Colonic mucosa (tissue), 4 donors: Measurements from ENCODE around the gene SRGAP1. TPM values are rescaled to one million over a fixed set of nuclear protein-coding genes. Genes with fewer than 3 reads are reported as not detected.
"Not testable (repeated sequence)": the region's sequence is repeated elsewhere in the genome, so short reads cannot be mapped to it uniquely, and the experiment has no call there.

Experiments
- DNase-seq: peaks from one replicate; pipeline ENCODE4 v3.0.0-alpha.2; 2020
- H3K27ac ChIP-seq: fragments of 200-600 bp; one replicate; pipeline ENCODE4 v1.8.0; 2021
- H3K27me3 ChIP-seq: fragments of 200-600 bp; one replicate; pipeline ENCODE4 v1.8.0; 2021
- H3K36me3 ChIP-seq: fragments of 200-600 bp; one replicate; pipeline ENCODE4 v1.8.0; 2021
- H3K4me1 ChIP-seq: fragments of 200-600 bp; one replicate; pipeline ENCODE4 v1.8.0; 2021; ENCODE audit warnings: mild to moderate bottlenecking
- H3K4me3 ChIP-seq: fragments of 200-600 bp; one replicate; pipeline ENCODE4 v1.8.0; 2021
- H3K9ac ChIP-seq, 2 donors: one replicate each; pipeline ENCODE4 v1.7.0; 2013; ENCODE audit warnings: control low read depth in 2 of 2, low read depth in 2 of 2, low read length in 2 of 2
- H3K9me3 ChIP-seq: fragments of 200-600 bp; one replicate; pipeline ENCODE4 v1.8.0; 2021
- CTCF ChIP-seq: fragments of 200-600 bp; IDR thresholded peaks from one replicate; pipeline ENCODE4 v1.8.0; 2022; ENCODE audit warnings: antibody characterized with exemption, mild to moderate bottlenecking
- intact Hi-C: fragments of 100-400 bp; cut with DNase I; formaldehyde crosslinking; loops from one replicate; pipeline ENCODE4 v1.14.1; 2022
- total RNA-seq, 2 donors: library from RNA; stranded (reverse); fragmentation: NEBNext Ultra II Directional in 1 of 2; extraction: Animal tissue kit (Norgen Biotek cat#: 25700) in 1 of 2; gene quantifications; one replicate each; pipeline ENCODE4 v1.2.1, GENCODE V29; 2021
- donor health status: healthy.
- donor health status: DM: no; HTN: no; CAD: no.
- donor health status: DM: no; HTN: no; CAD: no.

Gene SRGAP1
- total RNA-seq, 2 donors from 2014 or later: 8.7 to 9.8 TPM

DNA sequence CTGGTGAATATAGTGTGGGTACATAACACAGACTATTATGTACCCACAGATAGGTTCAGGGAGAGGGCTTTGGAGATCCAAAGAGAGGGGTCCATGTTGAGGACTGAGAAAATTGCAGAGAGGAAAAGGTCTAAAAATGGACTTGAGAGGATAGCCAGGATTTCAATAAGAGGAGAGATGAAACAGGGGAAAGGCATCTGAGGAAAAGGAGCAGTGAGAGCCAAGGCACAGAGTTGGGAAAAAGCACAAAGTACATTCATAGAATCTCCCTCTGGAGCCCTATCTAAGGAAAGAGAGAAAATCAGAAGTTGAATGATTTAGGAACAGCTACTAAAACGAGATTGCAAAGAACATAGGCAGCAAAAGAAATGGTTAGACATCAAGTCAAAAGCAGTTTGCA is 182.8 kb downstream of the SRGAP1 start:
- DNase-seq: no peak
- Histone ChIP-seq H3K9ac (no peak overlapping the region), H3K4me3 (no peak overlapping the region), H3K36me3 (no peaks in the 10 kb centered on the region), H3K9me3 (no peaks in the 10 kb centered on the region), H3K27ac (no peak overlapping the region), H3K27me3 (no peaks in the 10 kb centered on the region), H3K4me1 (no peaks in the 10 kb centered on the region)
- intact Hi-C loops: no loop called here
- TF ChIP-seq CTCF: no peak

GRCh38 chr12:64028541-64028940 is 184.0 kb downstream of the SRGAP1 start:
- Histone ChIP-seq H3K9me3 (no peaks in the 10 kb centered on the region), H3K4me1 (no peaks in the 10 kb centered on the region), H3K27ac (no peak overlapping the region), H3K36me3 (no peaks in the 10 kb centered on the region), H3K4me3 (no peak overlapping the region), H3K9ac (no peak overlapping the region), H3K27me3 (no peaks in the 10 kb centered on the region)
- TF ChIP-seq CTCF: no peak
- intact Hi-C loops: no loop called here
- no peak for DNase-seq

DNA sequence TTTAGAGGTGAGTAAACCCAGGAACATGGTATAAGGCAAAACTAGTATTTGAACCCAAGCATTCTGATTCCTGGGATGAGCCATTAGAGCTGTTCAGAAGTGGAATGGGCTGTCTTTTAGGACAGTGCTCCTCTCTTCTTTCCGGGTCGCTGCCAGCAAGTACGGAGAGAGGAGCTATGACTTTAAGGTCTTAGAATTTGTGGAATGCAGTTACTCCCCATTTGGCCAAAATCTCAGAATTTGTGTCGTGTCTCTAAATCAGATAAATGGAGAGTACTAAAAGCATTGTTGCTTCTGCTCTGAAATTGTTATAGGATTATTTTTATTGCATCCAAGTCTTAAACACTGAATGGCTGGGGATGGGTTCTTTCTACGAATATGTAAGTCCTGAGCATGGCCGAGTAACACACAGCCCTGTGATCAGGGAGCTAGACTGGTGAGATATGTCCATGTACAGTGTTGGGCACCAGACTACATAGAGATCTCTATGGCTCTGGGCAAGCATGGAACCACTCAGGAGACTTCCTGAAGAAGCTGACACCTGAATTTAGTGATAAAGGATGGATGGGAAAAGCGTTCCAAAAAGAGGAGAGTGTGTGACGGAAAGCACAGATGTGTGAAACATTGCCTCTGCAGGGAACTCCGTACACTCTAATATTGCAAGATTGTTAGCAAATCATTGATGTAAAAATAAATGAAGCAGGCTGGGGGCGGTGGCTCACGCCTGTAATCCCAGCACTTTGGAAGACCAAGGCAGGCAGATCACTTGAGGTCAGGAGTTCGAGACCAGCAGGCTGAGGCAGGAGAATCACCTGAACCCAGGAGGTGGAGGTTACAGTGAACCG is 184.7 kb downstream of the SRGAP1 start:
- H3K36me3 ChIP-seq: no peaks in the 10 kb centered on the region
- H3K9ac ChIP-seq: no peak overlapping the region
- intact Hi-C loops: no loop called here
- H3K4me1 ChIP-seq: no peaks in the 10 kb centered on the region
- H3K27ac ChIP-seq: no peak overlapping the region
- H3K9me3 ChIP-seq: no peaks in the 10 kb centered on the region
- DNase-seq: no peak
- H3K27me3 ChIP-seq: no peaks in the 10 kb centered on the region
- TF ChIP-seq CTCF: no peak
- no peak overlapping the region for H3K4me3 ChIP-seq

DNA sequence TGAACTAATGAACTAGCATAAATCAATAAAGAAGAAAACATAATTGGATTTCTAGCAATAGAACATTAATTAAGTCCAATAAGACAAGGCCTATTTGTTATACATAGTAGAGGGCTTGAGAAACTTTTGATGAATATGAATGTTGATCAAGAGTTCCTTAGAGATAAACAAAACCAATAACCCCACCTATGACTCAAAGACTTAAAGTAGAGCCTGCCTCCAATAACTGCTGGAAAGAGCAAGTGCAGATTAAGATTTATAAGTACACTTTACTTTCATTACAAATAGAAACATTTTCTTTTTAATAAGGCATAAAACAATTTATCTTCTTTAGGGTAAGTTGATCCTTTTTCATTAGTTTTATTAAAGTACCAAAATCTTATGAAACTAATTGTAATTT is 185.7 kb downstream of the SRGAP1 start:
- Histone ChIP-seq H3K4me3 (no peak overlapping the region), H3K27me3 (no peaks in the 10 kb centered on the region), H3K27ac (no peak overlapping the region), H3K9ac (no peak overlapping the region), H3K9me3 (no peaks in the 10 kb centered on the region), H3K4me1 (no peaks in the 10 kb centered on the region), H3K36me3 (no peaks in the 10 kb centered on the region)
- no peak for TF ChIP-seq CTCF
- DNase-seq: no peak
- intact Hi-C loops: no loop called here

- H3K27ac ChIP-seq, H3K9me3 ChIP-seq, DNase-seq, H3K36me3 ChIP-seq, H3K4me3 ChIP-seq, H3K27me3 ChIP-seq, intact Hi-C loops, H3K4me1 ChIP-seq, H3K9ac ChIP-seq: not testable (repeated sequence)
Measured at GRCh38 chr12:64034056-64034455, 189.6 kb downstream of the SRGAP1 start.

DNA sequence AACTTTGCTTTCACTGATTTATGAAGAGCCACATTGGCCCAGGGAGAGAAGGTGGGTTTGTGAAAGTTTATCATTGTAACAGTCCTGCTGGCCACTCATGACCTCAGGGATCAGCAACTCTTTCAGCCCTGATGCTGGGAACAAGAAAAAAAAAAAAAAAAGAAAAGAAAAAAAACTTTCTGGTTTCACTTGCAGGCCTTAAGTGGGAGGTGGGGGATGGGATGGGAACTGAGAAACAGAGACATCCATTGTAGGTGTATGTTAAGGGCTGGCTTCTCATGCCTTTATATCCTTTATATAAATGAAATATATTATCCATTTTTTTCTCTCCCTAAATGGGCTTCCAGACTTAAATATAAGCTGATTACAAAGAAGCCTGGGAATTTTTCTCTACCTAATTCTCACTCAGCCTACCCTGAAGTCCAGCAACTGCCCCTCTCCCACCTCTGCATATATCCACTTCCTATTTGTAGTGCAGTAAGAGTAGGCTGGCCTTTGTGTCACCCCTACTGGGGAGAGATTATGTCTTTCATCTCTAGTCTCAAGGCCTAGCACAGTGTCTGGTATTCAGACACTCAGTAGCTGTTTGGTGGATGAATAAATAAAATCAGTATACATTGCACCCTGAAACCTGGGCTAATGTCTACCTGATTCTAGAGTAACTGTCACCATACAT is 190.5 kb downstream of the SRGAP1 start:
- H3K9ac ChIP-seq: no peak overlapping the region
- no peak for TF ChIP-seq CTCF
- no peak overlapping the region for H3K27ac ChIP-seq
- H3K9me3 ChIP-seq: no peaks in the 10 kb centered on the region
- intact Hi-C loops: no loop called here
- H3K27me3 ChIP-seq: no peaks in the 10 kb centered on the region
- H3K36me3 ChIP-seq: no peaks in the 10 kb centered on the region
- no peak for DNase-seq
- H3K4me3 ChIP-seq: no peak overlapping the region
- H3K4me1 ChIP-seq: no peaks in the 10 kb centered on the region
